Activated naive CD8-positive, alpha-beta T cell treated with anti-CD3 and anti-CD28 coated beads, Interleukin-2, amount 10 ng/mL, durations not matched to agents 7 days and 5 days (primary cell): Measurements from ENCODE around the gene JUP. TPM values are rescaled to one million over a fixed set of nuclear protein-coding genes. Genes with fewer than 3 reads are reported as not detected.

Experiments
- ATAC-seq: fragments of 150-1000 bp; cut with Tn5 transposase; one replicate; pipeline ENCODE4 v1.10.0; 2021; ENCODE audit warnings: low read depth, moderate library complexity
- POLR2A ChIA-PET: fragments of 350-600 bp; sonication (Branson Sonifier 250); formaldehyde crosslinking; loops from one replicate; lab custom pipeline; 2021; ENCODE audit warnings: antibody characterized with exemption; lab: Charles Lee
- DNase-seq: peaks from one replicate; pipeline ENCODE4 v3.0.0; 2021
- H3K27ac Mint-ChIP-seq: one replicate; pipeline ENCODE4 v1.8.0; 2022; ENCODE audit warnings: mild to moderate bottlenecking, mixed read lengths
- H3K27me3 Mint-ChIP-seq: one replicate; pipeline ENCODE4 v1.8.0; 2022; ENCODE audit warnings: mild to moderate bottlenecking, moderate library complexity, mixed read lengths
- H3K36me3 Mint-ChIP-seq: one replicate; pipeline ENCODE4 v1.8.0; 2021; ENCODE audit warnings: mild to moderate bottlenecking, mixed read lengths
- H3K4me1 Mint-ChIP-seq: one replicate; pipeline ENCODE4 v1.8.0; 2021; ENCODE audit warnings: mixed read lengths
- H3K4me3 Mint-ChIP-seq: one replicate; pipeline ENCODE4 v1.8.0; 2022; ENCODE audit warnings: mild to moderate bottlenecking, moderate library complexity, mixed read lengths
- H3K9me3 Mint-ChIP-seq: one replicate; pipeline ENCODE4 v1.8.0; 2021; ENCODE audit warnings: mixed read lengths
- total RNA-seq, 2 experiments: library from RNA; stranded (reverse); gene quantifications; one replicate each; pipeline ENCODE4 v1.2.3, GENCODE V29; 2021

Gene JUP
- total RNA-seq, 2 experiments from 2014 or later: 10.1 to 12.8 TPM

DNA sequence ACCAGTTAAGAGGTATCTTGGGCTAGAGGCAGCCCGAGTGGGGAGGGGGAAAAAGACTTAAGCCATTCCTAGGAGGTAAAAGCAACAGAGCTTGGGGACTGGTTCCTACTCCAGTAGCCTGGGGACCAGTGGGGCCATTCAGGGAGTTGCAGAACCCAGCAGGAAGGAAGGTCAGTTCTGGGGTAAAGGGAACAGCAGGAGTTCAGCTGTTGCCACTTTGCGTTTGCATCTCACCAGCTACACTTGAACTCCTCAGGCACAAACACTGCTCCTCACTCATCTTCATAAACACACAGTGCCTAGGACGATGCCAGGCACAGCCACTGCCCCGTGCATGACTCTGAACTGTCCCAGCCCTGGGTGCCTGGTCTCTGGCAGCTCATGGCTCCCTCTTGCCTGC is 56.0 kb downstream of the JUP start:
- Mint-ChIP-seq H3K36me3 (no peaks in the 10 kb centered on the region), H3K4me3 (no peak overlapping the region), H3K4me1 (peaks cover 4% of the 10 kb centered on the region), H3K27ac (no peak overlapping the region), H3K27me3 (peaks cover 49% of the 10 kb centered on the region), H3K9me3 (no peaks in the 10 kb centered on the region)
- ATAC-seq (no peak), DNase-seq (no peak)
- POLR2A ChIA-PET: interaction anchor here (0.6 kb wide), 1 partner anchor 58 kb away, joined by 3 read pairs; no protein-coding TSS in a partner anchor

DNA sequence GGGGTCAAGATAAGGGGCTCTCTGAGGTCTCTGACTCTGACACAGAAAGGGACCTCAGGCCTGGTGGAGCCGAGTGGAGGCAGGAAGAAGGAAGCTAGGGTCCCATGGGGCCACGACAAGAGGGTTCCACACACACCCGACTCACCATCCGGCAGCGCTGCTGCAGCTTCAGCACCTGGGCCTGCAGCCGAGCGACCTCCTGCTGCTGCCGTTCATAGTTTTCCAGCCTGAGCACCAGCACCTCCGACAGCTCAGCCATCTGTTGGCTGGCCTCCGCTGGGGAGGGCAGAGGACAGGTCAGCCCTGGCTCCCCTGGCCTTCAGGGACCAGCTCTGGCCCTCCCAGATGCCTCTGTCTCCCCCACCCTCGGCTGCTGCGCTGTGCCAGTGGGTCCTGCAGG is 58.5 kb downstream of the JUP start:
- no peaks in the 10 kb centered on the region for H3K4me1 Mint-ChIP-seq
- H3K27ac Mint-ChIP-seq: no peak overlapping the region
- no peaks in the 10 kb centered on the region for H3K36me3 Mint-ChIP-seq
- H3K4me3 Mint-ChIP-seq: no peak overlapping the region
- no peak for DNase-seq
- no peaks in the 10 kb centered on the region for H3K9me3 Mint-ChIP-seq
- no peak for ATAC-seq
- peaks cover 32% of the 10 kb centered on the region for H3K27me3 Mint-ChIP-seq
- POLR2A ChIA-PET: no interaction called here

DNA sequence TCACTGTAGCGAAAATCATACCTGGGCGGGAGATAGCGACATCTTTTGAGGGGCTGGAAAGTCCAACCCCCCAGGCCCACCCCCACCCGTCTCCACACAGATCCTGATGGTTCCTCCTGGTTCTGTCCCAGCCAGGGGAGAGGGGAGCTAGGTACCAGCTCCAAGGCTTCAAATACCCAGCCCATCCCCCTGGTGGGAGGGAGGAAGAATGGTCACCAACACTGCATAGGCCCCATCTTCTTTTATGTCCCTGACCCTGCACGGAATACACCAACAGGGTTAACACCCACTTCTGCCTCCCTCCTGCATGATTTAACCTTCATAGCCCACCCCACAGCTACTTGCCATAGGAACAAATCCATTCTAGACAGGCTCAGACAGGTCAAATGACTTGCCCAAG is 61.4 kb downstream of the JUP start:
- H3K27ac Mint-ChIP-seq: no peak overlapping the region
- POLR2A ChIA-PET: no interaction called here
- no peak for ATAC-seq
- no peaks in the 10 kb centered on the region for H3K9me3 Mint-ChIP-seq
- H3K4me1 Mint-ChIP-seq: no peaks in the 10 kb centered on the region
- peaks cover 10% of the 10 kb centered on the region for H3K27me3 Mint-ChIP-seq
- no peak for DNase-seq
- H3K4me3 Mint-ChIP-seq: no peak overlapping the region
- H3K36me3 Mint-ChIP-seq: no peaks in the 10 kb centered on the region

DNA sequence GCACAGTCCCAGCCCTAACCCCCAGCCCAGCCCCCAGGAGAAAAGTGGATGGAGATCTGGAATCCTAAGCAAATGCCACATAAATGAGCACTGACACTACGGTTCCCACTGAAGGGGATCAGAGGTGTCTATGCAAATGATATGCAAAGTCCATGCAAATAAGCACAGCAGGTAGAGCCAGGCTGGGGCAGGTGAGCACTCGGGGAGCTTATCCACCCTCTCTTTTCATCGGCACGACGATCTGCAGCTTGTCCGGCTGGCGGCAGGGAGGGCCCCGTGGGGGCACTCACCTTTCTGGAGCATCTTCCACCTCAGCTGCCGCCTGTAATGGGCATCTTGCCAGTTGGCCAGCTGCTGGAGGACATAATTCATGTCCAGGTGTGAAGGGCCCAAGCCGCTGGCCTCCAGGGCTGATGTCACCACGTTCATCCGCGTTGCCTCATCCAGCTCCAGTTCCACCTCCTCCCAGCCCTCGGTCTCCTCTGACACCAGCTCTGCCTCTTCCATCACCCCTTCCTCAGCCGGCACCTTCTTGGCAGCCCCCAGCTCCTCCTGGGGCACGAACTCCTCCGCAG is 61.9 kb downstream of the JUP start:
- no peaks in the 10 kb centered on the region for H3K4me1 Mint-ChIP-seq
- no peak overlapping the region for H3K4me3 Mint-ChIP-seq
- H3K27me3 Mint-ChIP-seq: peaks cover 7% of the 10 kb centered on the region
- H3K36me3 Mint-ChIP-seq: no peaks in the 10 kb centered on the region
- POLR2A ChIA-PET: no interaction called here
- H3K27ac Mint-ChIP-seq: no peak overlapping the region
- no peaks in the 10 kb centered on the region for H3K9me3 Mint-ChIP-seq
- ATAC-seq (no peak), DNase-seq (no peak)

DNA sequence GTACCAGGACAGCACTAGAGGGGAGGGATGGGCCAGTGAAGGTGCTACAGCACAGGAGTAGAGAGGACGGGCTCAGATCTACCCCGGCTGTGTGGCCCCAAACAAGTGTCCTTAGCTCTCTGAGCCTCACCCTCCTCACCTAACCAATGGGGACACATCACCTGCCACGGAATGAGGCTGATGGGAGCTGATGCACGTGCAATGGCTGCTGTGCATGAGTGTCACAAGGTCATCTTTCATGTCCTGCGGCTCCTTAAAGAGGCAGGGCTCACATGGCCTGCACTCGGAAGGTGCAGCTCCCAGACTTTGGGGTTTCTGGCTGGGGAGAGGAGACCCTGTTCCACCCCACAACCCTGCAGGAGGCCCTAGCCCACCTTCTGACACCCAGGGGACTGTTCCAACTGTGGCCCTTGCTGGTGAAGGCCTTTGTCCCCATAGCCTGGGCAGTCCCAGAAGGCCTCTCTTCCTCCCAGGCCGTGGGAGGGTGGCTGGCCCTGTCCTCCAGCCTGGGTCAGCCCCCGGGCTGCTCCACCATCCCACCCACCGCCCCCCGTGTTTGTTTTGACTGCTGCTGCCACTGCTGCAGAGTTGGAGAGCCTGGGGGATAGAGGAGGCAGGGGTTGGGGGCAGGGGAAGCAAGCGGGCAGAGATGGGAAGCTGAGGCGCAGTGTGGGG is 62.6 kb downstream of the JUP start:
- no peaks in the 10 kb centered on the region for H3K36me3 Mint-ChIP-seq
- peaks cover 7% of the 10 kb centered on the region for H3K27me3 Mint-ChIP-seq
- POLR2A ChIA-PET: no interaction called here
- DNase-seq (no peak), ATAC-seq (no peak)
- H3K27ac Mint-ChIP-seq: no peak overlapping the region
- H3K9me3 Mint-ChIP-seq: no peaks in the 10 kb centered on the region
- no peak overlapping the region for H3K4me3 Mint-ChIP-seq
- no peaks in the 10 kb centered on the region for H3K4me1 Mint-ChIP-seq

DNA sequence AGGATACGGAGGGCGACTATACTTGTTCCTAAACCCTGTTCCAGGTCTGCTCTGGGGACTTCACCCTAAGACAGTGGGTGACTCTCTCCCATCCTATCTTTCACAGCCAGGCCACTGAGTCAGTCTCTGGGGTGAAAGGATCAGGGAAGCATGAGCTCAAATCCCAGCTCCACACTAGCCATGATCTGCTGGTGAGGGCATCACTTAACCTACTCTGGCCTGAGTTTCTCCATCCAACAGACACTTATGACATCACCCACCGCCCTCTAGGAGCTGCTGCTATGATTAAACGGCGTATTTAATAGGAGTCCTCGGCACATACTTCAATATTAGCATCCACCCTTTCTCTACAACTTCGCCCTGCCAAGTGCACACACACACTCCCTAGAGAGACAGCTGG is 64.3 kb downstream of the JUP start:
- no peaks in the 10 kb centered on the region for H3K36me3 Mint-ChIP-seq
- no peak overlapping the region for H3K27ac Mint-ChIP-seq
- POLR2A ChIA-PET: no interaction called here
- H3K27me3 Mint-ChIP-seq: peaks cover 4% of the 10 kb centered on the region
- DNase-seq: no peak
- no peak for ATAC-seq
- no peak overlapping the region for H3K4me3 Mint-ChIP-seq
- H3K4me1 Mint-ChIP-seq: no peaks in the 10 kb centered on the region
- no peaks in the 10 kb centered on the region for H3K9me3 Mint-ChIP-seq

DNA sequence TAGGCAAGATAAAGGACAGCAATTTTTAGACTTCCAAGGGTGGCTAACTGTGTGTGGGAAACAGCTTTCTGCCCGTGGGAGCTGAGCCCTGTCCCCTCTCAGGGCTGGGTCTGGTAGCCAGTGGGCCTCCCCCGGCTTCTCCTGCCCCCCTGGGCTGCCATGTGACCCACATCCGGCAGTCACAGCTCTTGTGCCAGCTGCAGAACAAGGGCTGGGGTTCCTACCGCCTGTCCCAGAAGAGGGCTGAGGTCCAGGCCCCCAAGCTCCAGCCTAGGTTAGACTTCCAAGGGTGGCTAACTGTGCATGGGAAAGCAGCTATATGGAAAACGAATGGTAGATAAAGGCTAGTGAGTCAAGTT is 68.2 kb downstream of the JUP start:
- Mint-ChIP-seq H3K36me3 (no peaks in the 10 kb centered on the region), H3K9me3 (no peaks in the 10 kb centered on the region), H3K4me3 (no peak overlapping the region), H3K27me3 (peaks cover 8% of the 10 kb centered on the region), H3K27ac (no peak overlapping the region), H3K4me1 (no peaks in the 10 kb centered on the region)
- no peak for ATAC-seq
- no peak for DNase-seq
- POLR2A ChIA-PET: interaction anchor here (1.4 kb wide), 1 partner anchor 29 kb away, joined by 3 read pairs; no protein-coding TSS in a partner anchor

DNA sequence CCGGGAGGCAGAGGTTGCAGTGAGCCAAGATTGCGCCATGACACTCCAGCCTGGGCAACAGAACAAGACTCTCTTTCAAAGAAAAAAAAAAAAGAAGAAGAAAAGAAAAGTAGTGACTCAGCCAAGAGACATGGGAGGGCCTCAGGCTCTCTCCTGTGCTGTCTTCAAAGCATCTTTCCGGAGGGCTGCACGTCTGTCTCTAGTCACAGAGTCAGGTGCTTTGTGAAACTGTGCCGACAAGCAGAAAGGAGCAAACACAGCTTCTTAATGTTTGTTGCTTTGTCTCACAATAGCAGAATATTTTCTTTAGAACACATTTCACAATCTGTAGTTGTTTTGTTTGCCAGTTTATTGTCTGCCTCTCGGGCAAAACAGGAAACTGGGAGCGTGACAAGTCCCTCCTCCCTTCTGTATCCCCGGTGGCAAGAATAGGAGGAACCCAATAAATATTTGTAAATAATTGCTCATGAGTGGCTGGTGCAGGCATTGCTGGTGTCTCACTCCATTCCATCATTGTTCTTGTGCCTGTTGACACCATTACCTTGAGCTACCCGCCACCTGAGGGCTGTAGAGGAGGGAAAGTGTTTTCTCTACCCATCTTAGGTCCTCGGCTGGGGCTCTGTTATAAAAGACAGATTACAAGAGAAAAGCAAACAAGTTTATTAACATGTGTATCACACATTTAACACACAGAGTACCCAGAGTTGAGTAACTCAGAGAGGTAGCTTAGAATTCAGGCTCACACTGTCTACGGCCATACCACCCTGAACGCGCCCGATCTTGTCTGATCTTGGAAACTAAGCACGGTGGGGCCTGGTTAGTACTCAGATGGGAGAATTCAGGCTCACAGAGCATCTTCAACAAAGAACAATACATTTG is 68.9 kb downstream of the JUP start:
- no peak for DNase-seq
- POLR2A ChIA-PET: interaction anchor here (1.4 kb wide), 1 partner anchor 28 kb away, joined by 3 read pairs; no protein-coding TSS in a partner anchor
- H3K9me3 Mint-ChIP-seq: no peaks in the 10 kb centered on the region
- no peak overlapping the region for H3K27ac Mint-ChIP-seq
- peaks cover 12% of the 10 kb centered on the region for H3K27me3 Mint-ChIP-seq
- H3K36me3 Mint-ChIP-seq: no peaks in the 10 kb centered on the region
- no peaks in the 10 kb centered on the region for H3K4me1 Mint-ChIP-seq
- ATAC-seq: peak; percentile 54
- no peak overlapping the region for H3K4me3 Mint-ChIP-seq

DNA sequence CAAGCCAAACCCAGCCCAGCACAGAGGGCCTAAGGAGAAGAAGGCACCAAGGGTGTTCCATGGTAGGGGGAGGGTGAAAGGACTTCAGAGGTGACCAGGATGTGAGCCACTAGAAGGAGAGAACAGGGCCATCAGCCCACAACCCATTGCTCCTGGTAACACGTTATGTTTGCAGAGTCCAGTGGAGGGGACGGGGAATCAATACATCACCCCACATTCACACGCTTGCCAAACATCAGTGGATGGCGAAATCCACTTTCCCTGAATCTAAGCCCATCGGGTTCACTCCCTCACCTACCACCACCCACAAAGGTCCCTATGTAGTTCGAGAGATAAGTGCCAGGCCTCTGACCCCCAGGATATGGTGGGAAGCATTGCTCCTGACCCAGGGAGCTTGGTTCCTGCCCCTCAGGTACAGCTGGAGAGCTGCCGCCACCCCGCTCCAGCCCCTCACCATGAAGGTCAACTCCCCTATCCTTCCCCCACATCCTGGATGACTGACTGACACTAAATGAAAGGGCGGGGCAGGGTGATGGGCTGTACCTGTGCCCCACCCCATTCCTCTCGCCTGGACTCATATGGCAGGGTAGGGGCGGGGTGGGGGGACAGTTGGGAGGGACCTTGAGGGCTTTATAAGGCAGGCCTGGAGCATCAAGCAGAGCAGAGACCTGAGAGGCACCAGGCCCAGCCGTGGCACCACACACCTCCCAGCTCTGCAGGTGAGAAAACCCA is 74.7 kb downstream of the JUP start, which contains the start of gene GAST:
GAST (plus strand) TSS at position 663 of the 732 bp plus-strand sequence. CDS start 3,106 bp downstream, outside the sequence.
- peaks cover 29% of the 10 kb centered on the region for H3K27me3 Mint-ChIP-seq
- ATAC-seq: no peak
- H3K36me3 Mint-ChIP-seq: no peaks in the 10 kb centered on the region
- POLR2A ChIA-PET: no interaction called here
- H3K27ac Mint-ChIP-seq: no peak within 1 kb of the TSS
- no peaks in the 10 kb centered on the region for H3K9me3 Mint-ChIP-seq
- DNase-seq: no peak
- H3K4me3 Mint-ChIP-seq: no peak within 1 kb of the TSS
- peaks cover 2% of the 10 kb centered on the region for H3K4me1 Mint-ChIP-seq

DNA sequence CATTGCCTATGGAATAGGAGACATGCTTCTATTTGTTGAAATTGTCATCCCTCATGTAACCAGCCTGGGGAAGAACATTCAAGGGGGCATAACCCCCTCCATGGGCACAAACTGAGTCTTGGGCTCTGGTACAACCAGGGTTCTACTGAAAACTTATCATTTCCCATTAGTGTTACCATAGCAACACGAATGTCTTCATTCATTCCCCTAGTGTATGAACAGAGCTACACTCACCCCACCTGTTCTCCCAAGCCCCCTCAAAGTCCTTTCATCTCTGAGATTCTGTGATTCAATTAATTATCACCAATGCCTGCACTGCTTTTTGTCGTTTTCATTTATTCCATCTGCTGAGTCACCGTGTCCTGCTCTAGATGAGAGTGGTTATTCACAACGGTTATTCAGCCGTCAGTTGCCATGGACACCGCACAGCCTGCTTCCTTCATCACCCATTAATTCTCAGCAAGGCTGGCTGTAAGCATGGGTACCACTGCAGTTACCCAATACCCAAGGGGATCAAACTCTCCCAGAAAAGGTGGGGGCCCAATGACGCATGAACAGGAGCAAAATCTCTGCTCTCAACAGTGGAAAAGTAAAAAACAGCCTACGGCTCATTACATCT is 75.9 kb downstream of the JUP start:
- ATAC-seq: no peak
- Mint-ChIP-seq H3K36me3 (no peaks in the 10 kb centered on the region), H3K9me3 (no peaks in the 10 kb centered on the region), H3K27ac (no peak overlapping the region), H3K4me1 (peaks cover 3% of the 10 kb centered on the region), H3K4me3 (no peak overlapping the region), H3K27me3 (peaks cover 31% of the 10 kb centered on the region)
- DNase-seq: no peak
- POLR2A ChIA-PET: no interaction called here

DNA sequence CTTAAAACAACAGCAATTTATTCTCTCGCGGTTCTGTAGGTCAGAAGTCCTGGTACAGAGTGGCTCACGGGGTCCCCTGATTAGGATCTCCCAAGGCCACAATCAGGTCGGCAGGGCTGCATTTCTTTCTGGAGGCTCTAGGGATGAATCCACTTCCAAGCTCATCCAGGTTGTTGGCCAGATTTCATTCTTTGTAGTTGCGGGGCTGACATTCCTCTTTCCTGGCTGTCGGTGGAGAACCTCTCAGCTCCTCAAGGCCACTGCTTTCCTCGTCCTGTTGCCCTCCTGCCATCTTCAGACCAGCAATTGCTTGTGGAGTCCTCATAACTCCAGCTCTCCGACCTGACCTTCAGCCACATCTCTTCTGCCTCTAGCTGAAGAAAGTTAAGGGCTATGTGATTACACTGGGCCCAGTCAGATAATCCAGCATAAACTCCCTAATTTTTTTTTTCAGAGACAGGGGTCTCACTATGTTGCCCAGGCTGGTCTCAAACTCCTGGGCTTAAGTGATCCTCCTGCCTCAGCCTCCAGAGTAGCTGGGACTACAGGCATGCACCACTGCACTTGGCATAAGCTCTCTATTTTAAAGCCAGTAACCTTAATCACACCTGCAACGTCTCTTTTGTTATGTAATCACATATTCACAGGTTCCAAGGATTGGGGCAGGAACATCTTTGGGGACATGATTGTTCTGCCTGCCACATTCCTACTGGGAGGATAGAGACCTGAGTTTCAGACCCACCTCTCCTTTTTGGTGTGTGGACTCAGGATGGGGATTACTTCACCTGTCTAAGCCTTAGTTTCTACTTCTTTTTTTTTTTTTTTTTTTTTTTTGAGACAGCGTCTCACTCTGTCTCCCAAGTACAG is 78.5 kb downstream of the JUP start:
- H3K27ac Mint-ChIP-seq: no peak overlapping the region
- H3K27me3 Mint-ChIP-seq: peaks cover 26% of the 10 kb centered on the region
- ATAC-seq (no peak), DNase-seq (no peak)
- H3K9me3 Mint-ChIP-seq: no peaks in the 10 kb centered on the region
- no peaks in the 10 kb centered on the region for H3K36me3 Mint-ChIP-seq
- POLR2A ChIA-PET: interaction anchor here (0.5 to 1.8 kb wide), 4 partner anchors 16 to 1932 kb away, joined by 3 to 7 read pairs (median 4); partner anchors contain the start of gene EIF1
- no peak overlapping the region for H3K4me3 Mint-ChIP-seq
- peaks cover 3% of the 10 kb centered on the region for H3K4me1 Mint-ChIP-seq
